Measurements from ENCODE around the gene NR0B2. TPM values are rescaled to one million over a fixed set of nuclear protein-coding genes. Genes with fewer than 3 reads are reported as not detected.

The NR0B2 gene
- total and polyA plus RNA-seq, 10 of the 15 experiments (the other 5 are each of a cell fraction or from before 2014, with no cell fraction given), result not detected

GRCh38 chr1:26864610-26865480, 48.9 kb downstream of the NR0B2 start (continued):
- TF ChIP-seq SREBF1 (IDR thresholded peaks at IDR 0.05; ENCODE audit: low read length), result no peak
- peak; percentile 66 for TF ChIP-seq MXI1 (IDR thresholded peaks at IDR 0.05; ENCODE audit: low read depth, low read length)
- 0 out of 2 replicates have a peak, but pooled peaks have one; percentile 31 for TF ChIP-seq EED (IDR thresholded peaks at IDR 0.05; ENCODE audit: low read depth)
- no peak for TF ChIP-seq BCLAF1 (IDR thresholded peaks at IDR 0.05)
- peak; percentile 77 for TF ChIP-seq PBX3 (IDR thresholded peaks at IDR 0.05; ENCODE audit: insufficient replicate concordance, low read depth, low read length)
- no peak for TF ChIP-seq SREBF2 (IDR thresholded peaks at IDR 0.05; ENCODE audit: low read length)
- TF ChIP-seq GABPA (IDR thresholded peaks at IDR 0.05; ENCODE audit: low read depth), result peak; percentile 77
- peak; percentile 87 for TF ChIP-seq E2F4 (IDR thresholded peaks at IDR 0.05; ENCODE audit: low read depth, low read length)
- peak; percentile 43; the same call in 1 of the 2 replicates for TF ChIP-seq GATAD2B (conservative IDR thresholded peaks at IDR 0.05; ENCODE audit: low read depth)
- peak; percentile 96; the same call in 1 of the 2 replicates for TF ChIP-seq PML (IDR thresholded peaks at IDR 0.05; ENCODE audit: low read length)
- TF ChIP-seq ATF2 (IDR thresholded peaks at IDR 0.05; ENCODE audit: low read length), result no peak
- no peak for TF ChIP-seq YBX1 (IDR thresholded peaks at IDR 0.05)
- TF ChIP-seq SMAD5 (IDR thresholded peaks at IDR 0.05; ENCODE audit: low read depth), result peak; percentile 90
- TF ChIP-seq HCFC1 (IDR thresholded peaks at IDR 0.05; ENCODE audit: low read length), result no peak; the same call in 1 of the 2 replicates
- no peak for TF ChIP-seq IRF4 (IDR thresholded peaks at IDR 0.05; ENCODE audit: low read depth, low read length)
- TF ChIP-seq RELB (IDR thresholded peaks at IDR 0.05; ENCODE audit: low read depth), result peak; percentile 35; the same call in 1 of the 2 replicates
- TF ChIP-seq CHD1 (IDR thresholded peaks at IDR 0.05; ENCODE audit: low read depth, low read length), result no peak
- TF ChIP-seq SMARCA5 (IDR thresholded peaks at IDR 0.05), result 0 out of 2 replicates have a peak, but pooled peaks have one; percentile 42
- TF ChIP-seq ELK1 (IDR thresholded peaks at IDR 0.05; ENCODE audit: low read depth, low read length), result no peak
- TF ChIP-seq LARP7 (IDR thresholded peaks at IDR 0.05), result peak; percentile 69
- no peak for TF ChIP-seq ZNF24 (IDR thresholded peaks at IDR 0.05)
- TF ChIP-seq NFYB (IDR thresholded peaks at IDR 0.05; ENCODE audit: insufficient read depth, low read depth, low read length), result peak; percentile 96
